ENCODE results near the gene SLFN12L. TPM values are rescaled to one million over a fixed set of nuclear protein-coding genes. Genes with fewer than 3 reads are reported as not detected.

Gene SLFN12L
- total and polyA plus RNA-seq, 9 of the 15 experiments (the other 6 are each of a cell fraction or from before 2014, with no cell fraction given) = 0.04 to 0.31 (median 0.08) TPM; not detected in 3

- ATAC-seq = no peak
- no peak overlapping the region for H2AFZ ChIP-seq (ENCODE audit: low read depth, low read length)
- ChIA-PET POLR2A (interaction anchor here (0.7 to 2.5 kb wide), 2 partner anchors 10 to 201 kb away, joined by 3 to 14 read pairs; no protein-coding TSS in a partner anchor), CTCF (ENCODE audit: low intra/inter-chr PET ratio) (interaction anchor here (0.6 kb wide), 1 partner anchor 372 kb away, joined by 3 read pairs; no protein-coding TSS in a partner anchor)
- intact Hi-C loops (cut with micrococcal nuclease) (no loop called here), in situ Hi-C loops (cut with MboI) (no loop called here)
- peaks cover 10 to 17% of the 10 kb centered on the region in 2 experiments; a peak in 3 of 5 replicates for H3K4me1 ChIP-seq (replicated peaks in 1 of 2; ENCODE audit: control insufficient read depth in 2 of 2, insufficient read depth in 2 of 2, low read length in 2 of 2)
- no peaks in the 10 kb centered on the region for H4K20me1 ChIP-seq (replicated peaks; ENCODE audit: control insufficient read depth, insufficient read depth, low read length)
- H3K9ac ChIP-seq (ENCODE audit: insufficient read depth in 1 of 2, low read depth in 2 of 2, low read length in 2 of 2) = no peak overlapping the region
- H3K9me1 ChIP-seq (ENCODE audit: control insufficient read depth, insufficient read depth, low read length) = no peaks in the 10 kb centered on the region
- no peak for FAIRE-seq
- no peak overlapping the region for H3K4me3 ChIP-seq
- DNase-seq (ENCODE audit: extremely low read depth in 1 of 4, low spot score in 3 of 4) = no peak
- no peak overlapping the region for H3K4me2 ChIP-seq (ENCODE audit: insufficient read depth, low read length)
- H3K27ac ChIP-seq (ENCODE audit: extremely low read depth, low read depth, low read length) = no peak overlapping the region
- H3K27me3 ChIP-seq (ENCODE audit: control insufficient read depth in 2 of 2, insufficient read depth in 2 of 2, low read length in 2 of 2) = no peaks in the 10 kb centered on the region
- 22% methylated on average over 1 of the region's 1 CpG for WGBS (ENCODE audit: insufficient coverage, low coverage, missing lambda C conversion rate)
- no peaks in the 10 kb centered on the region; the same call in 2 of the 3 replicates for H3K36me3 ChIP-seq (ENCODE audit: control insufficient read depth, insufficient read depth, low read length)
- no TSS peak for BruUV-seq (replicated peaks)
- no peaks in the 10 kb centered on the region for H3K79me2 ChIP-seq (ENCODE audit: control insufficient read depth, insufficient read depth, low read length)
- TF ChIP-seq JUND (IDR thresholded peaks at IDR 0.05; ENCODE audit: borderline replicate concordance, low read depth, low read length) (no peak), JUND (tag; IDR thresholded peaks at IDR 0.05; ENCODE audit: borderline replicate concordance, low read depth, low read length) (no peak), SMARCA5 (IDR thresholded peaks at IDR 0.05) (no peak), TFE3 (CRISPR knock-in tag; IDR thresholded peaks at IDR 0.05) (peak; percentile 68), SIN3A (IDR thresholded peaks at IDR 0.05; ENCODE audit: borderline replicate concordance in 2 of 2, control insufficient read depth in 1 of 2, low read depth in 2 of 2, low read length in 2 of 2) (no peak), MYC (IDR thresholded peaks at IDR 0.05; ENCODE audit: low read depth, low read length) (no peak), MYC (CRISPR knock-in tag; IDR thresholded peaks at IDR 0.05; ENCODE audit: borderline replicate concordance, low read depth) (no peak), TOE1 (IDR thresholded peaks at IDR 0.05; ENCODE audit: borderline replicate concordance) (0 out of 2 replicates have a peak, but pooled peaks have one; percentile 45), TOE1 (CRISPR knock-in tag; IDR thresholded peaks at IDR 0.05; ENCODE audit: borderline replicate concordance, low read depth) (no peak), POLR2A (conservative IDR thresholded peaks at IDR 0.05) (no peak), NFIC (IDR thresholded peaks at IDR 0.05) (peak; percentile 51), USF1 (CRISPR knock-in tag; IDR thresholded peaks at IDR 0.05) (no peak), MBD2 (IDR thresholded peaks at IDR 0.05; ENCODE audit: borderline replicate concordance, low read depth) (no peak)
- no peaks in the 10 kb centered on the region for H3K9me3 ChIP-seq (replicated peaks; ENCODE audit: control insufficient read depth, insufficient read depth, low read depth, low read length)
Observed at GRCh38 chr17:35543856-35544255, 6.4 kb upstream of the SLFN12L start.

Data from K562 (cell line).